DMS114 treated with DMSO at 0.1 percent for 48 hours (cell line): Measurements from ENCODE around the gene GNAS.

Source experiments
- DNase-seq: peaks from one replicate; lab custom pipeline; 2025; ENCODE audit not compliant: unreplicated experiment; lab: John Stamatoyannopoulos, UW

The GNAS gene

DNA sequence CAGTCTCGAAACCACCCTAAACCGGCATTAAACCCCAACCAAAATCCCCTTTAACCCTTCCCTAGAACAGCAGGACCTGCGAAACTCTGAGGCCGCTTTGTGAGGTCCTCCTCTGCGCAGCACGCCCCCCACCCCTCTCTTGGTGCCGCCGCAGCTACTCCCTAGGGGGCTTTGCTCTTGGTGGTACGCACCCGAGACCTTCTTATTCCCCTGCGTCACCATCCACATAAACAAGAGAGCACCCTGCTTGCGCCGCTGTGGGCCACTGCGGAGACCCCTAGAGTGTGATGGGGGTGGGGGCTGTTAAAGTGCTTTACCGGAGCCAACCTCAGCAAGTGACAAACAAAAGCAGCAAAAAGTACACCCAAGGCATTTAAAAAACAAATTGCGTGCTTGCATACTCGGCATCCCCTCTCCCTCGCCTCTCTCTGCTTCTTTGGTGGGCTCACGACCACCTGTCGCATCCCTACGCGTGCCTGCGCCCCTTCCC is 502 bp upstream of the GNAS start:
- DNase-seq = no peak

GRCh38 chr20:58853466-58853865 is 950 bp downstream of the GNAS start:
- DNase-seq = no peak

DNA sequence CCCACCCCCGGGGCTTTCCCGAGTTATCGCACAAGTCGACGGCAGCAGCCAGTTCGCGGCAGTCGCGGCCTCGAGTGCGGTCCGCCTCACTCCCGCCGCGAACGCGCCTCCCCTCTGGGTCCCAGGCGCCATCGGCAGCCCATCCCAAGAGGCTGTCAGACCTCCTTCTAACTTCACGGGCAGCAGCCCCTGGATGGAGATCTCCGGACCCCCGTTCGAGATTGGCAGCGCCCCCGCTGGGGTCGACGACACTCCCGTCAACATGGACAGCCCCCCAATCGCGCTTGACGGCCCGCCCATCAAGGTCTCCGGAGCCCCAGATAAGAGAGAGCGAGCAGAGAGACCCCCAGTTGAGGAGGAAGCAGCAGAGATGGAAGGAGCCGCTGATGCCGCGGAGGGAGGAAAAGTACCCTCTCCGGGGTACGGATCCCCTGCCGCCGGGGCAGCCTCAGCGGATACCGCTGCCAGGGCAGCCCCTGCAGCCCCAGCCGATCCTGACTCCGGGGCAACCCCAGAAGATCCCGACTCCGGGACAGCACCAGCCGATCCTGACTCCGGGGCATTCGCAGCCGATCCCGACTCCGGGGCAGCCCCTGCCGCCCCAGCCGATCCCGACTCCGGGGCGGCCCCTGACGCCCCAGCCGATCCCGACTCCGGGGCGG is 1.6 kb downstream of the GNAS start:
- no peak for DNase-seq

DNA sequence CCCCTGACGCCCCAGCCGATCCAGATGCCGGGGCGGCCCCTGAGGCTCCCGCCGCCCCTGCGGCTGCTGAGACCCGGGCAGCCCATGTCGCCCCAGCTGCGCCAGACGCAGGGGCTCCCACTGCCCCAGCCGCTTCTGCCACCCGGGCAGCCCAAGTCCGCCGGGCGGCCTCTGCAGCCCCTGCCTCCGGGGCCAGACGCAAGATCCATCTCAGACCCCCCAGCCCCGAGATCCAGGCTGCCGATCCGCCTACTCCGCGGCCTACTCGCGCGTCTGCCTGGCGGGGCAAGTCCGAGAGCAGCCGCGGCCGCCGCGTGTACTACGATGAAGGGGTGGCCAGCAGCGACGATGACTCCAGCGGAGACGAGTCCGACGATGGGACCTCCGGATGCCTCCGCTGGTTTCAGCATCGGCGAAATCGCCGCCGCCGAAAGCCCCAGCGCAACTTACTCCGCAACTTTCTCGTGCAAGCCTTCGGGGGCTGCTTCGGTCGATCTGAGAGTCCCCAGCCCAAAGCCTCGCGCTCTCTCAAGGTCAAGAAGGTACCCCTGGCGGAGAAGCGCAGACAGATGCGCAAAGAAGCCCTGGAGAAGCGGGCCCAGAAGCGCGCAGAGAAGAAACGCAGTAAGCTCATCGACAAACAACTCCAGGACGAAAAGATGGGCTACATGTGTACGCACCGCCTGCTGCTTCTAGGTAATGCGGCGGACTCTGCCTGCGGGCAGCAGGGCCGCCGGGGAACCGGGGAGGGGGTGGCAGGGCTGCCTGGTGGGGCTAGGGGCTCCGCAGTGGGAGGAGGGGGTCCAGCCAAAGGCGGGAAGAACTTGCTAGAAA is 2.3 kb downstream of the GNAS start:
- no peak for DNase-seq

GRCh38 chr20:58855506-58856389 is 3.2 kb downstream of the GNAS start:
- no peak for DNase-seq

DNA sequence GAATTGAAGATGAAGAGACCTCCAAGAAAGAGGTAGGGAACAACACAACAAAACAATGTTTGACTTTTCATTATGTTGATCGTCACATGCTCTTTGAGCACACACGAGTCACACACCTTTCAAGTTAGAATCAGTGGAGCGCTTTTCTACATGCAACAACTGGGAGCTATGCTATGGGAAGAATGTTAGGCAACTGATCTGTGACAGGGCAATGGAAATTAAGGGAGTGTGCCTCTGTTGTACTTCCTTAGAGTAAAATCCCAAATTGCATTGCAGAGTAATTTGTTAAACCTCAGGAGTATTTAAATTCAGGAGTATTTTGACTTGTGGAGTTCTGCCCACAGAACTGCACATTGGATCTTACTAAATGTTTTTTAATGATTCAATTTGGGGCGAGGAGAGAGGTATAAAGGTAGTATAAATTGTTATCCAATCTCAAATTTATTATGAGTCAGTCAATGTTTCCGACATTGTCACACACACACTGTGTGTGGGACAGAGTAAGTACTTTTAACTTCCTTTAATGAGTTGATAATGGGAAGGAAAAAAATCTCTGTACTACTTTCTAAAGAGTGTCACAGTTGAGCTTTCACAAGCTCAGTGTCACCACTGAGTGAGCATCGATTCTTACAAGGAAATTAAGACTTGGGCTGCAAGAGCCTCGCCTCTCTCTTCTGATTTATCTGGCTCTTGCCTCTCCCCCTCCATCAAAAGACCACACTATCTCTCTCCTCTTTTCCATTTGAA is 10.7 kb downstream of the GNAS start:
- DNase-seq = no peak

GRCh38 chr20:58864346-58864745 is 11.8 kb downstream of the GNAS start:
- DNase-seq = no peak

GRCh38 chr20:58865843-58866242 is 13.3 kb downstream of the GNAS start:
- DNase-seq = no peak

- no peak for DNase-seq
These were observed 14.7 kb downstream of the GNAS start for GRCh38 chr20:58867211-58867610.

- peak; percentile 11 for DNase-seq
These were observed 16.3 kb downstream of the GNAS start for GRCh38 chr20:58868795-58869194.

DNA sequence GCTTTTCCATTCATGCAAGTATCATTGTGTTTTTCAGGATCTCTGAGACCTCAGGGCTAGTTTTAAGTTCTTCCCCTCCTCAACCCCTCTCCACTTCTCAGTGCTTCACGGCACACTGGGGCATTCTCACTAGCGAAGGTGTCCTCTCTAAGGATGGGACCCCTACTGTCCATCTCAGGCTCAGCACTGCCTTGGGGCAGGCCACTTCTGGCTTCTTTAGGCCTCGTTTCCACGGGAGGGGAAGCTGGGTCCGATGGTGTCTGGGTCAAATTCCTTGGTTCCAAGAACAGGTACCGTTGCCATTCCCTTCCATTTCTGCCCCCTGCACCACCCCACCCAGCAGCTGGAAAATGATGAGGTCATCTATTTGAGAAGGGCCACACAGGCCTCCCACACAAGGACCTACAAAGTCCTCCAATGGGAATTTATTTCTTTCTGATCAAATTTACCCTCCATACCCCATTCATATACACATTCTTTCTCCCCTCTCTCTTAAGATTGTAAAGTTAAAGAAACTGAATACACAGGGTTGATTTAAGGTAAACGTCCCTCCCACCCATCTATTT is 17.2 kb downstream of the GNAS start:
- DNase-seq = no peak

- peak; percentile 33 for DNase-seq
These were observed 17.9 kb downstream of the GNAS start for GRCh38 chr20:58870293-58871014.

GRCh38 chr20:58871533-58872102 is 19.1 kb downstream of the GNAS start:
- DNase-seq = no peak

DNA sequence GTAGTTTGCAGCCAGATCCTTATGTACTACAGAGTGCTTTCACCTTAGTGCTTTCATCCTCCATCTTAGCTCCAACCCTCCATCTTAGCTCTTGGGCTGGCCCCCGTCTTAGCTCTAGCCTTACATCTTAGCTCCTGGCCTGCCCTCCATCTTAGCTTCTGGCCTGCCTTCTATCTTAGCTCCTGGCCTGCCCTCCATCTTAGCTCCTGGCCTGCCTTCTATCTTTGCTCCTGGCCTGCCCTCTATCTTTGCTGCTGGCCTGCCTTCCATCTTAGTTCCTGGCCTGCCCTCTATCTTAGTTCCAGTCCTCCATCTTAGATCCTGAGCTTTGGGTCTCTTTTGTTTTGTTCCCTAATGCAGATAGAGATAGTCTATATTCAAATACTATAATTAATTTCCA is 22.0 kb downstream of the GNAS start:
- DNase-seq = no peak

- no peak for DNase-seq
These were observed 22.6 kb downstream of the GNAS start for GRCh38 chr20:58875111-58875510.

GRCh38 chr20:58875541-58876134 is 23.1 kb downstream of the GNAS start:
- DNase-seq = no peak

DNA sequence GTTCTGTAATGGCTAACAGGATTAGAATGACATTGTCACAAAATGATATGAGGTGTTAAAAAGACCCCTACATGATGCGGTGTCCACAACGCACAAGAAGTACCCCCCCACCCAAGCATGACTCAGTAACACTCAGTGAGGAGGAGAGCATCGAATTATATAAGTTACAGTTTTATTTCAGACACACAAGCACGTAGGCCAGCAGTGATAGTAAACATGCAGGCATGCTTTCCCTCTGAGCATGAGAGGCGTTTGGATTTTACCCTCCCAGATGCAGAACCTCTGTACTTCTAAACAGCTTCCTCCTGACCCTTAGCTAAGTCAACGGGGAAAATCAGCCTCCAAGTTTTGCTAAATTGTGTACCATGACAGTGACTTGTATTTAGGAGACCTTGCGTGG is 23.9 kb downstream of the GNAS start:
- no peak for DNase-seq

DNA sequence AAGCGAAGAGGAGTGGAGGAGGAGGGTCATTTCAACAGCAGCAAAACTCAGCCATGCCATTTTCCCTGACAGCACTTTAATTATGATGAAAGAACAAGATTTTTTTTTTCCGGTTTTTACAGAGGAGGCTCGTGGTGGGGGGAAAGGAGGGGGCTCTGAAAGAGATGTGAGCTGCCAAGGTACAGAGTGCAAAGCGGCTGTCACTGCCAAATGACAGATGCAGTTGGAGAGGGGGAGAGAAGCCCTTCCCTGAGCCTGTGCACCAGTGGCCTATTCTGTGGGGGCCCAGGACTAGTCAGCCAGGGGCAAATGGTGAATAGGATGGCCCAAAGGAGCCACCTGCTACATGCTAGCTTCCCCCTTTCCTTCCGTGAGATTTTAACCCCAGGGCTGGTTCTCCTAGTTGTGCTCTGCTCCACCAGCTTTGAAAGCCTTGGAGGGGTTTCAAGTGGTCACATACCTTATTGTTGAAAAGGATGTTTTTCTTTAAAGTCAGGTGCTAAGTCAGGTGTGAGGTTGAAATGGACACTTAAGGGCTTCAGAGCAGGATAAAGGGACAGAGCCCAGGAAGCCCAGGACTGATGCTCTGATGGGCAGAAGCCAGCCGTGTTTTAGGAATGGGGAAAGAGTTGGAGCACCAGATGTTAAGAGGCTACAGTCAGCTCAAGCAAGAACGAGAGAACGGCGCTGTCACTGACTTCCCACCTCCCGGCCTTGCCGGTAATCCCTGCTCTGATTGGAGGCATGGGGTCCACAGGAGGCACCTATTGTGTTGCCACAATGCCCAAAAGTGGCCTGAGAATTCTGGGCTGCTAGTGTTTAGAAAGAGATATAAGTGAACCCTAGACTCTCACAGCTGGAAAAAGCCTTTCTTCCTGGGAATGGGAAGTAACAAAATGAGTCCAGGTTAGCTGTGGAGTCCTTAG is 24.8 kb downstream of the GNAS start:
- DNase-seq = no peak
